ENCODE measurements around the gene CACNA2D1. TPM values are rescaled to one million over a fixed set of nuclear protein-coding genes. Genes with fewer than 3 reads are reported as not detected.

CACNA2D1 gene
- total RNA-seq, 1 donor from 2014 or later: not detected

GRCh38 chr7:82286798-82287140, 156.8 kb downstream of the CACNA2D1 start:
- DNase-seq (no peak), ATAC-seq (ENCODE audit: low read depth) (no peak)
- Mint-ChIP-seq H3K4me3 (no peak overlapping the region), H3K4me1 (no peaks in the 10 kb centered on the region), H3K27me3 (no peaks in the 10 kb centered on the region), H3K9me3 (no peaks in the 10 kb centered on the region), H3K27ac (no peak overlapping the region), H3K36me3 (ENCODE audit: low read depth) (no peaks in the 10 kb centered on the region)
- intact Hi-C loops (cut with micrococcal nuclease): no loop called here
- ChIA-PET CTCF (no interaction called here), POLR2A (no interaction called here)
- no peak for TF ChIP-seq CTCF (IDR thresholded peaks at IDR 0.05)

GRCh38 chr7:82286096-82286797, 157.3 kb downstream of the CACNA2D1 start:
- Mint-ChIP-seq H3K27me3 (no peaks in the 10 kb centered on the region), H3K4me3 (no peak overlapping the region), H3K27ac (no peak overlapping the region), H3K9me3 (no peaks in the 10 kb centered on the region), H3K36me3 (ENCODE audit: low read depth) (no peaks in the 10 kb centered on the region), H3K4me1 (no peaks in the 10 kb centered on the region)
- POLR2A ChIA-PET: no interaction called here
- no peak for DNase-seq
- no peak for TF ChIP-seq CTCF (IDR thresholded peaks at IDR 0.05)
- intact Hi-C loops (cut with micrococcal nuclease): no loop called here
- CTCF ChIA-PET: no interaction called here
- no peak for ATAC-seq (ENCODE audit: low read depth)

GRCh38 chr7:82284936-82285519, 158.5 kb downstream of the CACNA2D1 start:
- H3K4me3 Mint-ChIP-seq: no peak overlapping the region
- no peak for ATAC-seq (ENCODE audit: low read depth)
- intact Hi-C loops (cut with micrococcal nuclease): no loop called here
- H3K4me1 Mint-ChIP-seq: no peaks in the 10 kb centered on the region
- no peaks in the 10 kb centered on the region for H3K36me3 Mint-ChIP-seq (ENCODE audit: low read depth)
- no peak for DNase-seq
- no peak overlapping the region for H3K27ac Mint-ChIP-seq
- no peak for TF ChIP-seq CTCF (IDR thresholded peaks at IDR 0.05)
- no peaks in the 10 kb centered on the region for H3K9me3 Mint-ChIP-seq
- ChIA-PET POLR2A (no interaction called here), CTCF (no interaction called here)
- H3K27me3 Mint-ChIP-seq: no peaks in the 10 kb centered on the region

GRCh38 chr7:82275342-82275741, 168.2 kb downstream of the CACNA2D1 start:
- H3K4me3 Mint-ChIP-seq: no peak overlapping the region
- H3K9me3 Mint-ChIP-seq: peaks cover 2% of the 10 kb centered on the region
- no peak for ATAC-seq (ENCODE audit: low read depth)
- H3K27ac Mint-ChIP-seq: no peak overlapping the region
- no peaks in the 10 kb centered on the region for H3K4me1 Mint-ChIP-seq
- POLR2A ChIA-PET: no interaction called here
- no peak for TF ChIP-seq CTCF (IDR thresholded peaks at IDR 0.05)
- no peaks in the 10 kb centered on the region for H3K27me3 Mint-ChIP-seq
- CTCF ChIA-PET: no interaction called here
- no peak for DNase-seq
- no peaks in the 10 kb centered on the region for H3K36me3 Mint-ChIP-seq (ENCODE audit: low read depth)
- intact Hi-C loops (cut with micrococcal nuclease): no loop called here

GRCh38 chr7:82274681-82275080, 168.9 kb downstream of the CACNA2D1 start:
- ChIA-PET CTCF (no interaction called here), POLR2A (no interaction called here)
- no peak for TF ChIP-seq CTCF (IDR thresholded peaks at IDR 0.05)
- Mint-ChIP-seq H3K9me3 (peaks cover 2% of the 10 kb centered on the region), H3K27me3 (no peaks in the 10 kb centered on the region), H3K36me3 (ENCODE audit: low read depth) (no peaks in the 10 kb centered on the region), H3K27ac (no peak overlapping the region), H3K4me1 (no peaks in the 10 kb centered on the region), H3K4me3 (no peak overlapping the region)
- intact Hi-C loops (cut with micrococcal nuclease): no loop called here
- DNase-seq (no peak), ATAC-seq (ENCODE audit: low read depth) (no peak)
